NK-92 treated with Interleukin-12 subunit alpha and Interleukin-12 subunit beta, amount 100 ng/mL, for 24 hours (cell line): ENCODE results near the gene PLD1.

Experiments used
- DNase-seq: peaks from one replicate; lab custom pipeline; 2025; lab: John Stamatoyannopoulos, UW

The PLD1 gene

GRCh38 chr3:171836855-171837254 is 26.6 kb upstream of the PLD1 start:
- no peak for DNase-seq

- DNase-seq = no peak
Measured at GRCh38 chr3:171835613-171836012, 25.3 kb upstream of the PLD1 start.

- DNase-seq = no peak
Measured at GRCh38 chr3:171835116-171835515, 24.8 kb upstream of the PLD1 start.

GRCh38 chr3:171834461-171834801 is 24.1 kb upstream of the PLD1 start:
- no peak for DNase-seq

- DNase-seq = no peak
Measured at GRCh38 chr3:171833789-171834460, 23.6 kb upstream of the PLD1 start.

GRCh38 chr3:171832989-171833388 is 22.7 kb upstream of the PLD1 start:
- DNase-seq = no peak

GRCh38 chr3:171831936-171832335 is 21.7 kb upstream of the PLD1 start:
- DNase-seq = no peak

- no peak for DNase-seq
Measured at GRCh38 chr3:171830518-171830875, 20.2 kb upstream of the PLD1 start.

- no peak for DNase-seq
Measured at GRCh38 chr3:171829841-171830517, 19.7 kb upstream of the PLD1 start.

GRCh38 chr3:171828902-171829770 is 18.9 kb upstream of the PLD1 start:
- DNase-seq = no peak

GRCh38 chr3:171827836-171828458 is 17.7 kb upstream of the PLD1 start:
- no peak for DNase-seq

- DNase-seq = no peak
Measured at GRCh38 chr3:171827385-171827784, 17.1 kb upstream of the PLD1 start.

- DNase-seq = no peak
Measured at GRCh38 chr3:171825222-171825828, 15.0 kb upstream of the PLD1 start.

- DNase-seq = no peak
Measured at GRCh38 chr3:171824824-171825221, 14.5 kb upstream of the PLD1 start.

GRCh38 chr3:171824116-171824515 is 13.8 kb upstream of the PLD1 start:
- DNase-seq = no peak

GRCh38 chr3:171822431-171823106 is 12.3 kb upstream of the PLD1 start:
- DNase-seq = no peak

GRCh38 chr3:171821778-171822358 is 11.6 kb upstream of the PLD1 start:
- DNase-seq = no peak

- DNase-seq = no peak
Measured at GRCh38 chr3:171821044-171821443, 10.8 kb upstream of the PLD1 start.

GRCh38 chr3:171817074-171817800 is 7.0 kb upstream of the PLD1 start:
- no peak for DNase-seq

- DNase-seq = no peak
Measured at GRCh38 chr3:171815973-171816595, 5.8 kb upstream of the PLD1 start.
